K562 (cell line): ENCODE measurements around the gene PCP2. TPM values are rescaled to one million over a fixed set of nuclear protein-coding genes. Genes with fewer than 3 reads are reported as not detected.

Experiments
- ATAC-seq: fragments of 200-7000 bp; cut with Tn5 transposase; 3 replicates; pipeline ENCODE4 v1.9.1; 2020; ENCODE audit warnings: moderate library complexity
- BruUV-seq: library from RNA; stranded (reverse); fragments of 400-500 nt; replicated peaks from 2 replicates; lab custom pipeline; 2021; lab: Mats Ljungman, UMichigan
- CTCF ChIA-PET: fragments of 300-600 bp; formaldehyde crosslinking; extraction: SDS; loops from one replicate; lab custom pipeline; 2021; ENCODE audit warnings: low intra/inter-chr PET ratio; lab: Yijun Ruan, JAX
- POLR2A ChIA-PET: fragments of 300-600, 350-650 bp; sonication (Branson Sonifier 250); formaldehyde crosslinking; extraction: SDS; loops from one replicate; lab custom pipeline; 2021; ENCODE audit warnings: antibody characterized with exemption, inconsistent platforms; lab: Yijun Ruan, JAX
- DNase-seq, 4 experiments: peaks; one replicate each; pipeline versions ENCODE4 v3.0.0 to v3.0.0-alpha.2; 2011 to 2018; ENCODE audit warnings: low spot score in 3 of 4, mixed read lengths in 3 of 4; ENCODE audit errors: extremely low read depth in 1 of 4
- FAIRE-seq: peaks from 2 replicates; lab custom pipeline; 2011; peaks lifted over from hg19 to GRCh38; lab: Jason Lieb, UNC
- H2AFZ ChIP-seq: 2 replicates; pipeline ENCODE4 v1.6.0; 2011; ENCODE audit warnings: low read depth, low read length, control low read depth, inconsistent platforms
- H3K27ac ChIP-seq: fragments of 200-600 bp; 3 replicates; pipeline ENCODE4 v1.8.0; 2011; ENCODE audit warnings: low read depth, mild to moderate bottlenecking, control low read depth, inconsistent platforms, low read length, moderate library complexity, mixed read lengths; ENCODE audit errors: extremely low read depth
- H3K27me3 ChIP-seq, 2 experiments: fragments of 300-600 bp in 1 of 2; 2 replicates in 1 of 2; 3 replicates in 1 of 2; pipeline versions ENCODE4 v1.6.0 to v1.8.0; 2011; ENCODE audit warnings: inconsistent platforms in 2 of 2, low read length in 2 of 2, mild to moderate bottlenecking in 1 of 2, mixed read lengths in 1 of 2, moderate library complexity in 1 of 2; ENCODE audit not compliant: control insufficient read depth in 2 of 2, insufficient read depth in 2 of 2
- H3K36me3 ChIP-seq: fragments of 300-600 bp; 3 replicates; pipeline ENCODE4 v1.8.0; 2011; ENCODE audit warnings: mild to moderate bottlenecking, low read length, inconsistent platforms; ENCODE audit not compliant: control insufficient read depth, insufficient read depth
- H3K4me1 ChIP-seq, 2 experiments: fragments of 200-600 bp in 1 of 2; replicated peaks in 1 of 2; 2 replicates in 1 of 2; 3 replicates in 1 of 2; pipeline versions ENCODE4 v1.5.1 to v1.8.0; 2011; ENCODE audit warnings: inconsistent platforms in 2 of 2, low read length in 2 of 2, mild to moderate bottlenecking in 1 of 2, mixed read lengths in 1 of 2, moderate library complexity in 1 of 2; ENCODE audit not compliant: control insufficient read depth in 2 of 2, insufficient read depth in 2 of 2
- H3K4me2 ChIP-seq: 2 replicates; pipeline ENCODE4 v1.6.1; 2011; ENCODE audit warnings: low read length, control low read depth, inconsistent platforms, mixed read lengths; ENCODE audit not compliant: insufficient read depth
- H3K4me3 ChIP-seq: fragments of 200-600 bp; sonication (generic), shearing (Covaris generic); 2 replicates; pipeline ENCODE4 v1.5.1; 2016; ENCODE audit warnings: control low read depth, inconsistent platforms
- H3K79me2 ChIP-seq: fragments of 200-600 bp; 3 replicates; pipeline ENCODE4 v1.8.0; 2011; ENCODE audit warnings: low read length, inconsistent platforms; ENCODE audit not compliant: control insufficient read depth, insufficient read depth
- H3K9ac ChIP-seq, 2 experiments: 2 replicates each; pipeline versions ENCODE4 v1.6.0 to v1.6.1; 2011; ENCODE audit warnings: low read depth in 2 of 2, low read length in 2 of 2, control low read depth in 1 of 2, inconsistent platforms in 1 of 2, mild to moderate bottlenecking in 1 of 2, mixed read lengths in 1 of 2; ENCODE audit not compliant: insufficient read depth in 1 of 2
- H3K9me1 ChIP-seq: one replicate; pipeline ENCODE4 v1.6.0; 2011; ENCODE audit warnings: inconsistent platforms, mild to moderate bottlenecking, low read length, moderate library complexity; ENCODE audit not compliant: control insufficient read depth, insufficient read depth
- H3K9me3 ChIP-seq: replicated peaks from 2 replicates; pipeline ENCODE4 v1.5.1; 2011; ENCODE audit warnings: low read depth, low read length, inconsistent platforms; ENCODE audit not compliant: control insufficient read depth, insufficient read depth
- H4K20me1 ChIP-seq: replicated peaks from 2 replicates; pipeline ENCODE4 v1.6.1; 2011; ENCODE audit warnings: low read length, inconsistent platforms, mixed read lengths; ENCODE audit not compliant: control insufficient read depth, insufficient read depth
- IRF1 ChIP-seq: sonication (generic); formaldehyde crosslinking; IDR thresholded peaks from 2 replicates; pipeline ENCODE4 v1.8.0; 2022; ENCODE audit warnings: missing genetic modification reagents, mild to moderate bottlenecking, borderline replicate concordance
- POLR2A ChIP-seq: fragments of 450-650 bp; conservative IDR thresholded peaks from 2 replicates; pipeline ENCODE4 v1.6.1; 2016
- POLR2B ChIP-seq: fragments of 450-650 bp; IDR thresholded peaks from 2 replicates; pipeline ENCODE4 v1.6.1; 2018; ENCODE audit warnings: low read depth; ENCODE audit not compliant: partially characterized antibody
- POLR2G ChIP-seq: fragments of 200-400 bp; formaldehyde crosslinking; IDR thresholded peaks from 2 replicates; pipeline ENCODE4 v1.6.1; 2017; ENCODE audit warnings: low read depth, mild to moderate bottlenecking, antibody characterized with exemption, low read length, moderate library complexity
- PTBP1 ChIP-seq: fragments of 200-400 bp; formaldehyde crosslinking; IDR thresholded peaks from 2 replicates; pipeline ENCODE4 v1.6.1; 2017; ENCODE audit warnings: low read depth, low read length
- RBFOX2 ChIP-seq: fragments of 200-400 bp; formaldehyde crosslinking; IDR thresholded peaks from 2 replicates; pipeline ENCODE4 v1.6.1; 2017; ENCODE audit warnings: low read depth, mild to moderate bottlenecking, low read length, moderate library complexity
- RBM22 ChIP-seq: fragments of 200-400 bp; formaldehyde crosslinking; IDR thresholded peaks from 2 replicates; pipeline ENCODE4 v1.6.1; 2018; ENCODE audit warnings: low read length, low read depth; ENCODE audit not compliant: poor library complexity, severe bottlenecking
- SMARCB1 ChIP-seq: IDR thresholded peaks from 2 replicates; pipeline ENCODE4 v1.6.1; 2011; ENCODE audit warnings: improper control_type of control experiment, low read depth; ENCODE audit not compliant: insufficient read length
- SP1 ChIP-seq: sonication (generic); formaldehyde crosslinking; IDR thresholded peaks from 2 replicates; pipeline ENCODE4 v1.8.1; 2022; ENCODE audit warnings: mild to moderate bottlenecking, missing genetic modification reagents
- WGBS: fragments of 100-300 bp; shearing (Covaris generic); methylation state at CpG from one replicate; pipeline ENCODE4 v1.1.6; 2016; ENCODE audit warnings: low coverage, mixed read lengths; ENCODE audit not compliant: insufficient coverage; ENCODE audit errors: missing lambda C conversion rate; 5-methylcytosine and 5-hydroxymethylcytosine counted together
- in situ Hi-C: fragments of 300-500 bp; cut with MboI; formaldehyde crosslinking; loops from 4 replicates; pipeline ENCODE4 v1.15.0; 2018; ENCODE audit warnings: inconsistent platforms, mixed read lengths
- intact Hi-C: fragments of 100-400 bp; cut with micrococcal nuclease; formaldehyde crosslinking; loops from 2 replicates; pipeline ENCODE4 v1.14.2; 2022
- polyA plus RNA-seq, 8 experiments: library from polyadenylated mRNA; depleted of rRNA in 4 of 8; stranded (reverse) in 5 of 8; unstranded in 3 of 8; fragments of >200 nt; fragmentation: Nextera tagmentation in 2 of 8; fragmentation: Illumina TruSeq in 1 of 8; extraction: Ambion mirVana in 2 of 8; extraction: Trizol in 1 of 8; gene quantifications; 2 replicates each; pipeline versions ENCODE4 v1.2.1 to v1.2.3, GENCODE V29; 2011 to 2014; ENCODE audit warnings: inconsistent platforms in 1 of 8, missing spikeins in 1 of 8
- total RNA-seq, 7 experiments: library from RNA; depleted of rRNA in 6 of 7; stranded (reverse); fragments of >200 nt in 6 of 7; fragmentation: Illumina TruSeq in 2 of 7; extraction: Trizol in 2 of 7; gene quantifications; 2 replicates each; pipeline versions ENCODE4 v1.2.1 to v1.2.3, GENCODE V29; 2011 to 2021; ENCODE audit warnings: low replicate concordance in 1 of 7
- TF ChIP-seq, protein P1 (sequence below): fragments of 450-650 bp; formaldehyde crosslinking; IDR thresholded peaks from 2 replicates; pipeline ENCODE4 v1.4.0; 2022; ENCODE audit warnings: mild to moderate bottlenecking, moderate library complexity

PCP2 gene
- total and polyA plus RNA-seq, 9 of the 15 experiments (the other 6 are each of a cell fraction or from before 2014, with no cell fraction given): 0.17 to 1.3 (median 0.49) TPM; not detected in 3

GRCh38 chr19:7646426-7646700 is 12.8 kb upstream of the PCP2 start:
- H3K27me3 ChIP-seq: no peaks in the 10 kb centered on the region
- DNase-seq: no peak
- 93% methylated on average over 7 of the region's 8 CpGs for WGBS
- no peaks in the 10 kb centered on the region for H3K9me3 ChIP-seq
- ChIA-PET CTCF (no interaction called here), POLR2A (no interaction called here)
- no peak for ATAC-seq
- TF ChIP-seq SP1 (CRISPR knock-in tag): no peak
- TF ChIP-seq RBFOX2: peak; percentile 27; the same call in 1 of the 2 replicates
- peak; percentile 12; the same call in 1 of the 2 replicates for TF ChIP-seq POLR2G
- no peak for TF ChIP-seq SMARCB1
- H2AFZ ChIP-seq: no peak overlapping the region
- peaks cover 0 to 53% of the 10 kb centered on the region in 2 experiments; a peak in 4 of 5 replicates for H3K4me1 ChIP-seq
- intact Hi-C loops (no loop called here), in situ Hi-C loops (no loop called here)
- no peaks in the 10 kb centered on the region for H3K79me2 ChIP-seq
- no peak overlapping the region for H3K27ac ChIP-seq
- FAIRE-seq: no peak
- peaks cover 7% of the 10 kb centered on the region for H4K20me1 ChIP-seq
- no peaks in the 10 kb centered on the region for H3K9me1 ChIP-seq
- peak overlapping the region in 1 of 2 experiments; percentile 45; a peak in 1 of 4 replicates for H3K9ac ChIP-seq
- no TSS peak for BruUV-seq
- H3K4me3 ChIP-seq: no peak overlapping the region
- peaks cover 47% of the 10 kb centered on the region; the same call in 2 of the 3 replicates for H3K36me3 ChIP-seq
- H3K4me2 ChIP-seq: no peak overlapping the region

DNA sequence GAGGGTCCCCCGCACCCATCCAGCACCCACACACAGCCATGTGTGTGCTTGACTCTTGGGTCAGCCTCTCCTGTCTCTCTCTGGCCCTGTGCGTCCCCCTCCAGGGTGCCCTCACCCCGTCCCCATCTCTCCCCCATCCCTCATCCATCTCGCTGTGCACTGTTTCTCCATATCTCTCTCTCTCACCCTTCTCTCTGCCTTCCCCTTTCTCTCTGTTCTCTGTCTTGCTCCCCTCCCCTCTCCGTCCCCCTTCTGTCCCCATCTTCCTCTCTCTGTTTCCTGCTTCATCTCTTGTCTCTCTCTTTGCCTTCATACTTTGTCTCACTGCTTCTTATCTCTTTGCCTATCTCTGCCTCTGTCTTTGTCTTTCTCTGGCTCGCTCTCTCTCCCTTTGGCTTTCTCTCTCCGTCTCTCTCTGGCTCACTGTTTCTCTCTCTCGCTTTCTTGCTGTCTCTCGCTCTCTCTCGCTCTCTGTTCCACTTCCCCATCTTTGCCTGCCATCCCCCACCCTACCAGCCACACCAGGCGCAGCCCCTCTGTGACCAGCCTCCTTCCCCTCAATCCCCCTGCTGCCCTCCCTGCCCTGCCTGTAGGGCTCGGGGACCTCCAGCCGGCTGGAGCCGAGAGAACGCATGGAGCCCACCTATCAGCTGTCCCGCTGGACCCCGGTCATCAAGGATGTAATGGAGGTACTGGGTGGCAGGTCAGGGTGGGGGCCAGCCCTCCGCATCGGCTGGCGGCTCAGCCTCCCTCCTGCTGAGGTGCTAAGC is 12.3 kb upstream of the PCP2 start:
- TF ChIP-seq IRF1 (CRISPR knock-in tag) (no peak), POLR2G (peak; percentile 63), POLR2A (0 out of 2 replicates have a peak, but pooled peaks have one; percentile 21), PTBP1 (peak; percentile 85), RBFOX2 (peak; percentile 59), POLR2B (peak; percentile 21), RBM22 (peak; percentile 29)
- TF ChIP-seq, protein P1, sequence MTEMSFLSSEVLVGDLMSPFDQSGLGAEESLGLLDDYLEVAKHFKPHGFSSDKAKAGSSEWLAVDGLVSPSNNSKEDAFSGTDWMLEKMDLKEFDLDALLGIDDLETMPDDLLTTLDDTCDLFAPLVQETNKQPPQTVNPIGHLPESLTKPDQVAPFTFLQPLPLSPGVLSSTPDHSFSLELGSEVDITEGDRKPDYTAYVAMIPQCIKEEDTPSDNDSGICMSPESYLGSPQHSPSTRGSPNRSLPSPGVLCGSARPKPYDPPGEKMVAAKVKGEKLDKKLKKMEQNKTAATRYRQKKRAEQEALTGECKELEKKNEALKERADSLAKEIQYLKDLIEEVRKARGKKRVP (CRISPR knock-in tag): no peak
- TF ChIP-seq, all 486 proteins: peak for 6

More for the DNA sequence above, 12.3 kb upstream of the PCP2 start:
- BruUV-seq: no TSS peak
- H3K4me2 ChIP-seq: no peak overlapping the region
- intact Hi-C loops: no loop called here
- WGBS: 94% methylated on average over 12 of the region's 20 CpGs
- POLR2A ChIA-PET: no interaction called here
- CTCF ChIA-PET: no interaction called here
- H4K20me1 ChIP-seq: peaks cover 7% of the 10 kb centered on the region
- peaks cover 50% of the 10 kb centered on the region; the same call in 2 of the 3 replicates for H3K36me3 ChIP-seq
- no peak for FAIRE-seq
- H2AFZ ChIP-seq: no peak overlapping the region
- peaks cover 0 to 59% of the 10 kb centered on the region in 2 experiments; a peak in 4 of 5 replicates for H3K4me1 ChIP-seq
- H3K27me3 ChIP-seq: no peaks in the 10 kb centered on the region
- H3K9me1 ChIP-seq: no peaks in the 10 kb centered on the region
- peak overlapping the region in 1 of 2 experiments; percentile 45; a peak in 1 of 4 replicates for H3K9ac ChIP-seq
- DNase-seq: no peak
- H3K27ac ChIP-seq: no peak overlapping the region; the same call in 2 of the 3 replicates
- ATAC-seq: no peak
- H3K4me3 ChIP-seq: no peak overlapping the region
- no peaks in the 10 kb centered on the region; the same call in 2 of the 3 replicates for H3K79me2 ChIP-seq
- in situ Hi-C loops: no loop called here
- no peaks in the 10 kb centered on the region for H3K9me3 ChIP-seq
